ENCODE measurements around the gene MYADML2. TPM values are rescaled to one million over a fixed set of nuclear protein-coding genes. Genes with fewer than 3 reads are reported as not detected.

The MYADML2 gene
- total RNA-seq, 2 experiments from 2014 or later = not detected

GRCh38 chr17:81951785-81952684 lies 5.0 kb upstream of the MYADML2 start:
- ChIA-PET POLR2A (no interaction called here), CTCF (interaction anchor here (1.8 kb wide), 1 partner anchor 7 kb away, joined by 5 read pairs; no protein-coding TSS in a partner anchor)

GRCh38 chr17:81950501-81950900 lies 3.5 kb upstream of the MYADML2 start:
- CTCF ChIA-PET = interaction anchor here (1.8 kb wide), 1 partner anchor 9 kb away, joined by 5 read pairs; no protein-coding TSS in a partner anchor
- POLR2A ChIA-PET = interaction anchor here (0.7 kb wide), 1 partner anchor 237 kb away, joined by 3 read pairs; no protein-coding TSS in a partner anchor

- ChIA-PET POLR2A (interaction anchor here (0.6 kb wide), 1 partner anchor 123 kb away, joined by 8 read pairs; no protein-coding TSS in a partner anchor), CTCF (interaction anchor here (1.5 kb wide), 1 partner anchor 11 kb away, joined by 10 read pairs; no protein-coding TSS in a partner anchor)
Observed at GRCh38 chr17:81948635-81949378, 1.8 kb upstream of the MYADML2 start.

GRCh38 chr17:81944858-81945257 lies 2.2 kb downstream of the MYADML2 start:
- ChIA-PET CTCF (interaction anchor here (1.0 kb wide), 1 partner anchor 15 kb away, joined by 3 read pairs; no protein-coding TSS in a partner anchor), POLR2A (interaction anchor here (0.7 kb wide), 2 partner anchors 8 to 545 kb away, joined by 3 to 5 read pairs; no protein-coding TSS in a partner anchor)

- CTCF ChIA-PET = interaction anchor here (2.1 kb wide), 1 partner anchor 17 kb away, joined by 6 read pairs; no protein-coding TSS in a partner anchor
- POLR2A ChIA-PET = no interaction called here
Observed at GRCh38 chr17:81942167-81942553, 4.9 kb downstream of the MYADML2 start.

GRCh38 chr17:81941484-81942166 lies 5.4 kb downstream of the MYADML2 start:
- POLR2A ChIA-PET = no interaction called here

GRCh38 chr17:81940538-81941483 lies 6.2 kb downstream of the MYADML2 start:
- CTCF ChIA-PET = interaction anchor here (0.6 to 2.0 kb wide), 2 partner anchors 19 to 24 kb away, joined by 3 to 7 read pairs; no protein-coding TSS in a partner anchor
- POLR2A ChIA-PET = no interaction called here

More at GRCh38 chr17:81941484-81942166, 5.4 kb downstream of the MYADML2 start:
- CTCF ChIA-PET = interaction anchor here (2.1 kb wide), 1 partner anchor 18 kb away, joined by 6 read pairs; no protein-coding TSS in a partner anchor

- CTCF ChIA-PET = interaction anchor here (0.6 to 2.0 kb wide), 2 partner anchors 20 to 25 kb away, joined by 3 to 7 read pairs; no protein-coding TSS in a partner anchor
- POLR2A ChIA-PET = no interaction called here
Observed at GRCh38 chr17:81939881-81940385, 7.1 kb downstream of the MYADML2 start.

- ChIA-PET CTCF (interaction anchor here (1.1 to 2.0 kb wide), 2 partner anchors 15 to 20 kb away, joined by 4 to 7 read pairs; no protein-coding TSS in a partner anchor), POLR2A (interaction anchor here (1.0 kb wide), 1 partner anchor 12 kb away, joined by 3 read pairs; no protein-coding TSS in a partner anchor)
Observed at GRCh38 chr17:81939218-81939617, 7.8 kb downstream of the MYADML2 start.

GRCh38 chr17:81935709-81936084 lies 11.3 kb downstream of the MYADML2 start:
- ChIA-PET CTCF (no interaction called here), POLR2A (no interaction called here)

GRCh38 chr17:81934850-81935708 lies 12.0 kb downstream of the MYADML2 start:
- ChIA-PET CTCF (no interaction called here), POLR2A (no interaction called here)

GRCh38 chr17:81934098-81934757 lies 12.8 kb downstream of the MYADML2 start:
- CTCF ChIA-PET = no interaction called here
- POLR2A ChIA-PET = no interaction called here

GRCh38 chr17:81933178-81933699 lies 13.8 kb downstream of the MYADML2 start:
- POLR2A ChIA-PET = interaction anchor here (0.5 kb wide), 1 partner anchor 220 kb away, joined by 5 read pairs; no protein-coding TSS in a partner anchor

GRCh38 chr17:81932333-81932983 lies 14.6 kb downstream of the MYADML2 start:
- POLR2A ChIA-PET = interaction anchor here (0.5 kb wide), 1 partner anchor 219 kb away, joined by 5 read pairs; no protein-coding TSS in a partner anchor
- CTCF ChIA-PET = interaction anchor here (1.0 kb wide), 1 partner anchor 27 kb away, joined by 3 read pairs; no protein-coding TSS in a partner anchor

More at GRCh38 chr17:81933178-81933699, 13.8 kb downstream of the MYADML2 start:
- CTCF ChIA-PET = no interaction called here

All from activated CD8-positive, alpha-beta memory T cell treated with anti-CD3 and anti-CD28 coated beads for 36 hours (primary cell).